Left ventricle myocardium superior (tissue), 1 donor: Measurements from ENCODE around the gene ADAMTS16. TPM values are rescaled to one million over a fixed set of nuclear protein-coding genes. Genes with fewer than 3 reads are reported as not detected.

Experiments used
- ATAC-seq: fragments of 200-7000 bp; cut with Tn5 transposase; one replicate; pipeline ENCODE4 v1.9.1; 2020; ENCODE audit warnings: mild to moderate bottlenecking, moderate library complexity
- DNase-seq: peaks from one replicate; pipeline ENCODE4 v3.0.0-alpha.2; 2020
- intact Hi-C: fragments of 100-400 bp; cut with micrococcal nuclease; formaldehyde crosslinking; loops from one replicate; pipeline ENCODE4 v1.11.0; 2022
- total RNA-seq: library from RNA; stranded (reverse); fragmentation: NEBNext Ultra II Directional; extraction: Animal tissue kit (Norgen Biotek cat#: 25700); gene quantifications from one replicate; pipeline ENCODE4 v1.2.1, GENCODE V29; 2021
- donor health status: DM: no; HTN: yes; CAD: no; lungs with severe emphysema.

The ADAMTS16 gene
- total RNA-seq, 1 donor from 2014 or later, result not detected

- no peak for ATAC-seq
- DNase-seq, result no peak
- intact Hi-C loops, result no loop called here
These were observed 41.7 kb downstream of the ADAMTS16 start for GRCh38 chr5:5181650-5182324.

GRCh38 chr5:5182508-5183188 lies 42.5 kb downstream of the ADAMTS16 start:
- DNase-seq, result no peak
- intact Hi-C loops, result no loop called here
- ATAC-seq, result no peak

- ATAC-seq, result no peak
- no peak for DNase-seq
- intact Hi-C loops, result no loop called here
These were observed 43.1 kb downstream of the ADAMTS16 start for GRCh38 chr5:5183189-5183699.

GRCh38 chr5:5183933-5184332 lies 43.8 kb downstream of the ADAMTS16 start:
- ATAC-seq (no peak), DNase-seq (no peak)
- intact Hi-C loops, result no loop called here

GRCh38 chr5:5188376-5189050 lies 48.4 kb downstream of the ADAMTS16 start:
- intact Hi-C loops, result no loop called here
- ATAC-seq (no peak), DNase-seq (no peak)

- ATAC-seq (no peak), DNase-seq (no peak)
- intact Hi-C loops, result no loop called here
These were observed 48.9 kb downstream of the ADAMTS16 start for GRCh38 chr5:5189051-5189430.

GRCh38 chr5:5191906-5192305 lies 51.8 kb downstream of the ADAMTS16 start:
- intact Hi-C loops, result no loop called here
- DNase-seq (no peak), ATAC-seq (no peak)

- ATAC-seq (no peak), DNase-seq (no peak)
- intact Hi-C loops, result no loop called here
These were observed 52.6 kb downstream of the ADAMTS16 start for GRCh38 chr5:5192681-5193080.

GRCh38 chr5:5195128-5195918 lies 55.2 kb downstream of the ADAMTS16 start:
- intact Hi-C loops, result no loop called here
- ATAC-seq (no peak), DNase-seq (no peak)

GRCh38 chr5:5198135-5198534 lies 58.0 kb downstream of the ADAMTS16 start:
- intact Hi-C loops, result no loop called here
- ATAC-seq (no peak), DNase-seq (no peak)

GRCh38 chr5:5198815-5199214 lies 58.7 kb downstream of the ADAMTS16 start:
- ATAC-seq (no peak), DNase-seq (no peak)
- intact Hi-C loops, result no loop called here

GRCh38 chr5:5199495-5199894 lies 59.4 kb downstream of the ADAMTS16 start:
- ATAC-seq (no peak), DNase-seq (no peak)
- intact Hi-C loops, result no loop called here

- intact Hi-C loops, result no loop called here
- no peak for ATAC-seq
These were observed 60.0 kb downstream of the ADAMTS16 start for GRCh38 chr5:5200133-5200532.

GRCh38 chr5:5202321-5202720 lies 62.2 kb downstream of the ADAMTS16 start:
- ATAC-seq (no peak), DNase-seq (no peak)
- intact Hi-C loops, result no loop called here

More at GRCh38 chr5:5200133-5200532, 60.0 kb downstream of the ADAMTS16 start:
- DNase-seq, result no peak

GRCh38 chr5:5203451-5203850 lies 63.3 kb downstream of the ADAMTS16 start:
- intact Hi-C loops, result no loop called here
- ATAC-seq (no peak), DNase-seq (no peak)

GRCh38 chr5:5207828-5208227 lies 67.7 kb downstream of the ADAMTS16 start:
- intact Hi-C loops, result no loop called here
- ATAC-seq (no peak), DNase-seq (no peak)

- ATAC-seq (no peak), DNase-seq (no peak)
- intact Hi-C loops, result no loop called here
These were observed 69.0 kb downstream of the ADAMTS16 start for GRCh38 chr5:5209089-5209488.

GRCh38 chr5:5209510-5210286 lies 69.6 kb downstream of the ADAMTS16 start:
- no peak for DNase-seq
- ATAC-seq, result no peak
- intact Hi-C loops, result no loop called here

GRCh38 chr5:5217371-5217770 lies 77.2 kb downstream of the ADAMTS16 start:
- intact Hi-C loops, result no loop called here
- no peak for ATAC-seq
- no peak for DNase-seq
